Testis (tissue), 3 donors: Measurements from ENCODE around the gene MYEOV. TPM values are rescaled to one million over a fixed set of nuclear protein-coding genes. Genes with fewer than 3 reads are reported as not detected.

ENCODE experiments used
- DNase-seq: peaks from one replicate; pipeline ENCODE4 v3.0.0-alpha.2; 2019
- H3K27ac ChIP-seq, 2 donors: fragments of 200-600 bp; sonication (generic); one replicate each; pipeline ENCODE4 v1.5.1; 2019
- H3K27me3 ChIP-seq: fragments of 200-600 bp; sonication (generic); one replicate; pipeline ENCODE4 v1.5.1; 2019
- H3K36me3 ChIP-seq: fragments of 200-600 bp; sonication (generic); one replicate; pipeline ENCODE4 v1.5.1; 2017; ENCODE audit warnings: low read depth; ENCODE audit errors: missing control alignments
- H3K4me1 ChIP-seq: fragments of 200-600 bp; sonication (generic); one replicate; pipeline ENCODE4 v1.5.1; 2019
- H3K4me3 ChIP-seq, 2 donors: fragments of 200-600 bp; sonication (generic); one replicate each; pipeline ENCODE4 v1.5.1; 2017 to 2019
- H3K9me3 ChIP-seq: fragments of 200-600 bp; sonication (generic); one replicate; pipeline ENCODE4 v1.5.1; 2017
- POLR2A ChIP-seq: fragments of 450-650 bp; IDR thresholded peaks from one replicate; pipeline ENCODE4 v1.6.1; 2017; ENCODE audit warnings: antibody characterized with exemption, mild to moderate bottlenecking, moderate library complexity
- WGBS, 2 donors: methylation state at CpG; one replicate each; pipeline ENCODE4 v1.1.5; 2018; 5-methylcytosine and 5-hydroxymethylcytosine counted together
- intact Hi-C: fragments of 100-400 bp; cut with DNase I; formaldehyde crosslinking; loops from one replicate; pipeline ENCODE4 v1.15.1; 2023; ENCODE audit warnings: low total_unique reads
- polyA plus RNA-seq: library from polyadenylated mRNA; stranded (reverse); fragments of 350-450 nt; fragmentation: Illumina TruSeq; extraction: RNeasy Lipid Tissue Mini Kit (QIAGEN cat#74804); gene quantifications from one replicate; pipeline ENCODE4 v1.2.3, GENCODE V29; 2014; ENCODE audit warnings: low read depth, low replicate concordance; ENCODE audit not compliant: insufficient read depth
- total RNA-seq, 2 donors: library from RNA; depleted of rRNA; stranded (reverse); fragments of >200 nt; gene quantifications; one replicate each; pipeline ENCODE4 v1.2.3, GENCODE V29; 2016
- TF ChIP-seq, protein P1 (sequence below), 3 experiments: fragments of 450-650 bp in 2 of 3; fragments of 200-600 bp in 1 of 3; sonication (generic) in 1 of 3; IDR thresholded peaks; one replicate each; pipeline ENCODE4 v1.5.1; 2016 to 2019; ENCODE audit warnings: antibody characterized with exemption in 3 of 3, mild to moderate bottlenecking in 2 of 3, moderate library complexity in 1 of 3

Gene MYEOV
- total and polyA plus RNA-seq, 3 donors from 2014 or later: 0.43 to 1.1 (median 1.1) TPM

DNA sequence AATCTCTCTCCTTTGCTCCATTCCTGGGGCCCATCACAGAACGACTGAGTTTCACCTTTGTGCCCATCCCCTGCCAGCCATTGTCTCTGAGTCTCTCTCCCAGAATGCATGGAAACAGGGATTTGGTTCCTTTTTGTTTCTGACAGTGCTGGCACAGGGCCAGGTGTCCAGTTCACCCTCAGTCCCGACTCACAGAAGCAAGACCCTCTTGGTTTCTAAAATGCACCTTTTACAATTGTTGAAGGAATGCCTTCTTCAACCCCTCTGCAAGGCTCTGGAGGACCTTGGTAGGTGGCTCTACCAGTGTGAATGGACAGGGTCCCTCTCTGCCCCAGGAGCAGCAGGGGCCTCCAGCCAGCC is 5.1 kb upstream of the MYEOV start:
- no peaks in the 10 kb centered on the region for H3K27me3 ChIP-seq
- no peaks in the 10 kb centered on the region for H3K4me1 ChIP-seq
- H3K27ac ChIP-seq: no peak overlapping the region
- TF ChIP-seq, protein P1, sequence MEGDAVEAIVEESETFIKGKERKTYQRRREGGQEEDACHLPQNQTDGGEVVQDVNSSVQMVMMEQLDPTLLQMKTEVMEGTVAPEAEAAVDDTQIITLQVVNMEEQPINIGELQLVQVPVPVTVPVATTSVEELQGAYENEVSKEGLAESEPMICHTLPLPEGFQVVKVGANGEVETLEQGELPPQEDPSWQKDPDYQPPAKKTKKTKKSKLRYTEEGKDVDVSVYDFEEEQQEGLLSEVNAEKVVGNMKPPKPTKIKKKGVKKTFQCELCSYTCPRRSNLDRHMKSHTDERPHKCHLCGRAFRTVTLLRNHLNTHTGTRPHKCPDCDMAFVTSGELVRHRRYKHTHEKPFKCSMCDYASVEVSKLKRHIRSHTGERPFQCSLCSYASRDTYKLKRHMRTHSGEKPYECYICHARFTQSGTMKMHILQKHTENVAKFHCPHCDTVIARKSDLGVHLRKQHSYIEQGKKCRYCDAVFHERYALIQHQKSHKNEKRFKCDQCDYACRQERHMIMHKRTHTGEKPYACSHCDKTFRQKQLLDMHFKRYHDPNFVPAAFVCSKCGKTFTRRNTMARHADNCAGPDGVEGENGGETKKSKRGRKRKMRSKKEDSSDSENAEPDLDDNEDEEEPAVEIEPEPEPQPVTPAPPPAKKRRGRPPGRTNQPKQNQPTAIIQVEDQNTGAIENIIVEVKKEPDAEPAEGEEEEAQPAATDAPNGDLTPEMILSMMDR (IDR thresholded peaks at IDR 0.05): no peak
- no peak for TF ChIP-seq POLR2A
- no peak for DNase-seq
- no peak overlapping the region for H3K4me3 ChIP-seq
- no peaks in the 10 kb centered on the region for H3K36me3 ChIP-seq
- no peaks in the 10 kb centered on the region for H3K9me3 ChIP-seq
- WGBS, 2 donors: 68 to 74% methylated on average over 2 of the region's 2 CpGs
- intact Hi-C loops: no loop called here

DNA sequence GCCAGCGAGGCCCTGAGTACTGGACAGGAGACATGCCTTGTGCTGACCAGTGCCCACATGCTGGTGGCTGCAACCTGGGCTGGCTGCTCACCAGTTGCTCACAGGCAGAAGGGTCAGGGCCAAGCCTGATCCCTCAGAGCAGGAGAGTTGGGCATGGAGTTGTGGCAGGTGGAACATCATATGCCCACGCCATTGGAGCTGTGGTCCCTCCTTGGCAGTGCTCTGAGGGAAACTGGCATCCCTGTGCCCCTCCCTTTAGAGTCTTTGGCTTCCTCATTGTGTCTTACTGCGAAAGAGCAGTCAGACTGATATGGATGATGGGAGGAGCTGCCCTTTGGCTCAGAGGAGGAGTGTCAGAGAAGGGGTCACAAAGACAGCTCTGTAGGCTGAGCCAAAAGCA is 3.1 kb upstream of the MYEOV start:
- intact Hi-C loops: loop anchor here (10.0 kb wide), 1 partner anchor 344 kb away; no protein-coding TSS in a partner anchor
- Histone ChIP-seq H3K27ac (no peak overlapping the region), H3K9me3 (no peaks in the 10 kb centered on the region), H3K4me3 (no peak overlapping the region), H3K27me3 (no peaks in the 10 kb centered on the region), H3K4me1 (no peaks in the 10 kb centered on the region), H3K36me3 (no peaks in the 10 kb centered on the region)
- DNase-seq: no peak
- TF ChIP-seq, protein P1 (IDR thresholded peaks at IDR 0.05): no peak
- no peak for TF ChIP-seq POLR2A
- 80 to 93% methylated on average over 2 to 3 of the region's 3 CpGs for WGBS, 2 donors

DNA sequence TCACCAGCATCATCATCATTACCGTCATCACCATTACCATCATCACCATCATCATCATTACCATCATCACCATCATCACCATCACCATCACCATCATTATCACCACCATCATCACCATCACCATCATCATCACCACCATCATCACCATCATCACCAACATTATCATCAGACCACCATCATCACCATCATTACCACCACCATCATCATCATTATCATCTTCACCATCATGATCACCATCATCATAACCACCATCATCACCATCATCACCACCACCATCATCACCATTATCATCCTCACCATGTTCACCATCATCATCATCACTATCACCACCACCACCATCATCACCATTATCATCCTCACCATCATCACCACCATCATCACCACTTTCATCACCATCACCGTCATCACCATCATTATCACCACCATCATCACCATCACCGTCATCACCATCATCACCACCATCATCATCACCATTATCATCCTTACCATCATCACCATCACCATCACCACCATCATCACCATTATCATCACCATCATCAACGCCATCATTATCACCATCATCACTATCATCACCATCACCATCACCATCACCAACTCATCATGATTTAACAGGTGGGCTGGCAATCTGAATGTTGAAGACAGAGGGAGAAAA is 2.4 kb upstream of the MYEOV start:
- no peak for TF ChIP-seq POLR2A
- TF ChIP-seq, protein P1 (IDR thresholded peaks at IDR 0.05): no peak
- no peak for DNase-seq
- 74 to 76% methylated on average over 4 of the region's 4 CpGs for WGBS, 2 donors
- no peaks in the 10 kb centered on the region for H3K9me3 ChIP-seq
- no peak overlapping the region for H3K4me3 ChIP-seq
- no peaks in the 10 kb centered on the region for H3K36me3 ChIP-seq
- intact Hi-C loops: loop anchor here (10.0 kb wide), 1 partner anchor 343 kb away; no protein-coding TSS in a partner anchor
- no peaks in the 10 kb centered on the region for H3K27me3 ChIP-seq
- no peak overlapping the region for H3K27ac ChIP-seq
- H3K4me1 ChIP-seq: no peaks in the 10 kb centered on the region

DNA sequence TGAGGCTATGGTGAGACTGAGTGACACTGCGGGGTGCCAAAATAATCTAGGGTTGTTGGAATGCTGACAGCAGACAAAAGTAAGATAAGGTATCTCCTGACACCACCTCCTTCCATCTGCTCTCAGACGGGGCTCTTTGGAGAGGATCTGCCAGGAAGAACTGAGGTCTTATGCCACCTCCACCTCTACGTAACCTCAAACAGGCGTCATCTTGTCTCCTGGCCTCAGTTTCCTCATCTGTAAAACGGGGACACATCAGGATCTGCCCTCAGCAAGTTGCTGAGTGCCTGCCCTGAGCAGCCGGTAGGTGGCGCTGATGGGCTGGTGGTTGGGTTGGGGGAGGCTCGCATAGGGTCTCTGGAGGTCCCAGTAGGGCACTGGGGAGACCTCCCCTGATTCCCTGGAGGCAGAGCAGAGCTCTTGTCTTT is 1.7 kb upstream of the MYEOV start:
- Histone ChIP-seq H3K36me3 (no peaks in the 10 kb centered on the region), H3K4me1 (peaks cover 3% of the 10 kb centered on the region), H3K27ac (no peak overlapping the region), H3K4me3 (no peak overlapping the region), H3K9me3 (no peaks in the 10 kb centered on the region), H3K27me3 (no peaks in the 10 kb centered on the region)
- no peak for TF ChIP-seq POLR2A
- TF ChIP-seq, protein P1 (IDR thresholded peaks at IDR 0.05): peak in 2 of 3 experiments; percentile 49 to 61
- 45 to 47% methylated on average over 8 of the region's 8 CpGs for WGBS, 2 donors
- intact Hi-C loops: loop anchor here (10.0 kb wide), 1 partner anchor 343 kb away; no protein-coding TSS in a partner anchor
- no peak for DNase-seq

DNA sequence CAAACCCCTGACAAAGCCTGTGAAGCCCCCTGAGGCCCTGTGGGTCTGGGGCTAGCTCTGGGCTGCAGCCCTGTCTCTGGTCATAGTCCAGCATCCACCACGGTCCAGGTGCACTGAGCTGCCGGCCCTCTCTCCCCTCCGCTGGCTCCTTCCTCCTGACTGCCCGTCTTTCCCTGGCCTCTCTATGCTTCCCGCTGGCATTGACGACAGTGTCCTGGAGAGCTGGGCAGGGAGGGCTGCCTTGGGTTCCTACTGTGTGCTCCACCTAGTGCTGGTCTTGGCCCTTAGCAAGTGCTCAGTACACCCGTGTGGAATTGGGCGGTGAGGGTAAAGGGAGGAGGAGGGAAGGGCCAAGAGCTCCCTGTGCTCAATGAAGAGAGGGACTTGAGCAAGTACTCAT is 868 bp upstream of the MYEOV start:
- Histone ChIP-seq H3K4me1 (peaks cover 3% of the 10 kb centered on the region), H3K36me3 (no peaks in the 10 kb centered on the region), H3K27ac (no peak overlapping the region), H3K27me3 (no peaks in the 10 kb centered on the region), H3K4me3 (no peak overlapping the region), H3K9me3 (no peaks in the 10 kb centered on the region)
- 70 to 86% methylated on average over 2 to 8 of the region's 8 CpGs for WGBS, 2 donors
- intact Hi-C loops: loop anchor here (10.0 kb wide), 1 partner anchor 342 kb away; no protein-coding TSS in a partner anchor
- no peak for TF ChIP-seq POLR2A
- TF ChIP-seq, protein P1 (IDR thresholded peaks at IDR 0.05): no peak
- DNase-seq: no peak
